ENCODE results near the gene HCRTR1.

The HCRTR1 gene

DNA sequence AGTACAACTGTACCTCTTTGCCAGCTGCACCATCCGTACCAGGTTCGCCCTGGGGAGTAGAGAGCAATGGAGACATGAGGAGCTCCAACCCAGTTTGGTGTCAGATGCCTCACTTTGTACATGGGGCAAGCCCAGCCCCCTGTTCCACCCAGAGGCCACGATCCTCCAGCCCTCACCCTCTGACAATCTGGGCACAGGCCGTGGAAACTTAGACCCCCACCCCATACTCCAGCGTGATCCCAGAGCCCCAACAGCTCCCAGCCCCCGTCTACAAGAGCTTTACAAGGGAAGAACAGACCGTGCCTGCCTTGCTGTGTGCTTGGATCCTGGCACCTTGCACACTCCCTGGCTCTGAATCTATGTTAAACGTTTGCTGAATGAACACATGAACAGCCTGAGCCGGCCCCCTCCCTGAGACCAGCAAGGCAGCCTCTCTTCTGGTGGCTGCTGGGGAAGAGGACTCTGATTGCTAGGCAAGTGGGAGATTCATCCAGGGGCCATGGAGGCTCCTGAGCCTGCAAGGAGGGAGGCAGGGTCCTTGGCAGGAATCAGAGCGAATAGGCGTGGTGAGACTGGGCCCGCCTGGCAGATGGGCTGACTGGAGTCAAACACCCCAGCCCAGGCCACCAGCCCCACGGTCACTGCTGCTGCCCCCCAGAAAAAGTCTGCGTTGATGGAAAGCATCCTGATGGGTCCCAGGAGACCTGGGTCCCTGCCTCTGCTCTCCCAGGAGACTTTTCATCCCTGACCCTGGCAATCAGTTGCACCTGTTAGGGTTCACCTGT is 39.7 kb downstream of the HCRTR1 start:
- DNase-seq (ENCODE audit: low read depth in 2 of 2) = no peak
- H3K4me3 ChIP-seq (replicated peaks in 1 of 2; ENCODE audit: low read depth in 2 of 2, low read length in 2 of 2) = no peak overlapping the region
- no peak for TF ChIP-seq CTCF (IDR thresholded peaks at IDR 0.05; ENCODE audit: low read depth, low read length)

- no peak for TF ChIP-seq CTCF (IDR thresholded peaks at IDR 0.05; ENCODE audit: low read depth, low read length)
- DNase-seq (ENCODE audit: low read depth in 2 of 2) = no peak
- no peak overlapping the region for H3K4me3 ChIP-seq (replicated peaks in 1 of 2; ENCODE audit: low read depth in 2 of 2, low read length in 2 of 2)
Measured at GRCh38 chr1:31657972-31658510, 40.6 kb downstream of the HCRTR1 start.

GRCh38 chr1:31658721-31659120 is 41.2 kb downstream of the HCRTR1 start:
- no peak for TF ChIP-seq CTCF (IDR thresholded peaks at IDR 0.05; ENCODE audit: low read depth, low read length)
- DNase-seq (ENCODE audit: low read depth in 2 of 2) = peak in 1 of 2 donors; percentile 49
- H3K4me3 ChIP-seq (replicated peaks in 1 of 2; ENCODE audit: low read depth in 2 of 2, low read length in 2 of 2) = no peak overlapping the region

DNA sequence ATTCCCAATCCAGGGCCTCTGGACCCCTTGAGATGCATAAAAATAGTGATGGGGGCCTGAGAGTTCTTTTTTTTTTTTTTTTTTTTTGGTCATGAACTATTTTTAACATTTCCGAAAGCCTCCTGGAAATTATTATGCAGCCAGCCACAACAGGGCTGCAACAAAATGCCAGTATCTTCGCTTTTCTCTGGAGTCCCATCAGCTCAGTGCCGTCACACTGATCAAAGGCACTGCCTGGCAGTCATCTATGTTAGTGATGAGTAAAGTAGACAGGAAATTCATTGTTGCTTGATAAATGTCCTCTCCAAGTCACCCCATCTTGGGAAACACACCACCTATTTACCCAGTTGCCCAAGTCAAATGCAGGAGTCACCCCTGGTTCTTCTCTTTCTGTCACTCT is 42.4 kb downstream of the HCRTR1 start:
- H3K4me3 ChIP-seq (replicated peaks in 1 of 2; ENCODE audit: low read depth in 2 of 2, low read length in 2 of 2) = no peak overlapping the region
- no peak for DNase-seq (ENCODE audit: low read depth in 2 of 2)
- no peak for TF ChIP-seq CTCF (IDR thresholded peaks at IDR 0.05; ENCODE audit: low read depth, low read length)

GRCh38 chr1:31660871-31661455 is 43.5 kb downstream of the HCRTR1 start:
- DNase-seq (ENCODE audit: low read depth in 2 of 2) = no peak
- TF ChIP-seq CTCF (IDR thresholded peaks at IDR 0.05; ENCODE audit: low read depth, low read length) = no peak
- H3K4me3 ChIP-seq (replicated peaks in 1 of 2; ENCODE audit: low read depth in 2 of 2, low read length in 2 of 2) = no peak overlapping the region

DNA sequence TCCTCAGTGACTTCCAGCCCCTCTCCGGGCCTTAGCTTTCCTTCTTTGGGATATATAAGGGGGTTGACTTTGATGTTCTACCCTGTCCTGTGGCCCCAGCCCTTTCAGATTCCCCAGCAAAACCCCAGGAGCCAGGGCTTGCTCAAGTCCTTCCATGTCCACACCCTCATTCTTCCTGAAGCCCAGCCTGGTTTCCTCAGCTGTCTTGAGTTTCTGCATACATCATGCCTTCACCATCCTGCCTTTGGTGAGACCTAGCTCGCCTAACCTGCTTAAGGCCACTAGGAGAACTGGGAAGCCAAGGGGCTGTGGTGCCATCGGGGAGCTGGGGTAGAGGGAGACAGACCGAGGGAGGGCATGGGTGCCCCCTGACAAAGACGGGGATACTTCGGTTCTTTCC is 44.4 kb downstream of the HCRTR1 start:
- TF ChIP-seq CTCF (IDR thresholded peaks at IDR 0.05; ENCODE audit: low read depth, low read length) = no peak
- H3K4me3 ChIP-seq (replicated peaks in 1 of 2; ENCODE audit: low read depth in 2 of 2, low read length in 2 of 2) = no peak overlapping the region
- no peak for DNase-seq (ENCODE audit: low read depth in 2 of 2)
